ENCODE results near the gene ATL2.
"Not testable (repeated sequence)": the region's sequence is repeated elsewhere in the genome, so short reads cannot be mapped to it uniquely, and the experiment has no call there.

Gene ATL2

DNA sequence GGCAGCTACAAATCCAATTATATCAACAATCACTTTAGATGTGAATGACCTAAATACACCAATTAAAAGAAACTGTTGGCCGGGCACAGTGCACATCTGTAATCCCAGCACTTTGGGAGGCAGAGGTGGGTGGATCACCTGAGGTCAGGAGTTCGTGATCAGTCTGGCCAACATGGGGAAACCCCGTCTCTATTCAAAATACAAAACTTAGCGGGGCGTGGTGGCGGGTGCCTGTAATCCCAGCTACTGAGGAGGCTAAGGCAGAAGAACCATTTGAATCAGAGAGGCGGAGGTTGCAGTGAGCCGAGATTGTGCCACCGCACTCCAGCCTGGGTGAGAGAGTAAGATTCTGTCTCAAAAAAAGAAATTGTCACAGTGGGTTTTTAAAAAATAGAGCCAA lies 49.5 kb downstream of the ATL2 start:
- no peak for DNase-seq (ENCODE audit: low read depth)

DNA sequence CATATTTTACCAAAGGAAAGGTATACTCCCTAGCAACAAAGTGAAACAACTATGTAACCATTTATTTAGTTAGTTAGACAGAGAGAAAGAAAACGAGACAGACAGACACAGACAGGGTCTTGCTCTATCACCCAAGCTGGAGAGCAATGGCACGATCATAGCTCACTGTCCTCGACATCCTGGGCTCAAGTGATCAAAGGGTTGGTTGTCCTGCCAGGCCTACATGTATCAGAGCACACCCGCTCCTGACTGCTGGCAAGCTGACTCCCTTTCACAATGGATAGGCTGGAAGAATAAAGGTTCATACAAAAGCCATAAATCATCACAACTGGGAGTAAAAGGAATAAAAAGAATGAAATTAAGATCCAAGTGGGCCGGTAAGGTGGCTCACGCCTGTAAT lies 53.5 kb downstream of the ATL2 start:
- DNase-seq (ENCODE audit: low read depth) = no peak

DNA sequence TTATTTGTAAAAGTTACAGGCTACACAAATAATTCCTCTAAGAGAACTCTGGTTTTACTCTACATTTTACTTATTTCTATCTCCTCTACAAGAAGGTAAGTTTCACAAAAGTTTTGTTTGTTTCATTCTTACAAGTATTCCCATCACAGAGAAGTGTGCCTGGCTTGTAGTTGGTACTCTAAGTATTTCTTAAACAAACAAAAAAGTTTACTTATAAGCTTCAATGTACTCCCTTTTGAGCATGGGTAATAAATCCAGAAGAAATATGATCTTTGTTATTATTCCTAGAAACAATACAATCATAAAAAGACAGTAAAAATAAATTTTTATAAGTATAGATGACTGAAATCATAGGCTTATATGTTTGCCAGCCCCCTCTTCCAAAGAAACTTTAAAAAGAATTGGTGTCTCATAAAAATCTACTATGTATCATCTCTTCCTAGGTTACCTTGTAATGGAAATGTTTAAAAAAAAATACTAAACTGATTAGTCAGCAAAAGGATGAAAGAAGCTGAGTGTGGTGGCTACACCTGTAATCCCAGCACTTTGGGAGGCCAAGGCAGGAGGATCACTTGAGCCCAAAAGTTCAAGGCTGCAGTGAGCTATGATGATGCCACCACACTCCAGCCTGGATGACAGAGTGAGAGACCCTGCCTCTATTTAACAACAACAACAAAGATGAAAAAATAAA lies 54.7 kb downstream of the ATL2 start:
- no peak for DNase-seq (ENCODE audit: low read depth)

DNA sequence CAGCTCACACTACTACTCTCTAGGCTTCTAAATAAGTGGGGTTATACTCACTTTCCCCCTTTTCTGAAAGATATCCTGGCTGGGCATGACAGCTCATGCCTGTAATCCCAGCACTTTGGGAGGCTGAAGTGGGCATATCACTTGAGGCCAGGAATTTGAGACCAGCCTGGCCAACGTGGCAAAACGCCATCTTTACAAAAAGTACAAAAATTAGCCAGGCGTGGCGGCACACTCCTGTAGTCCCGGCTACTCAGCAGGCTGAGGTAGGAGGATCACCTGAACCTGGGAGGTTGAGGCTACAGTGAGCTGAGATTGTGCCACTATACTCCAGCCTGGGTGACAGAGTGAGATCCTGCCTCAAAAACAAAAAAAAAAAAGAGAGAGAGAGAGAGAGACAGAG lies 57.8 kb downstream of the ATL2 start:
- not testable (repeated sequence) for DNase-seq (ENCODE audit: low read depth)

DNA sequence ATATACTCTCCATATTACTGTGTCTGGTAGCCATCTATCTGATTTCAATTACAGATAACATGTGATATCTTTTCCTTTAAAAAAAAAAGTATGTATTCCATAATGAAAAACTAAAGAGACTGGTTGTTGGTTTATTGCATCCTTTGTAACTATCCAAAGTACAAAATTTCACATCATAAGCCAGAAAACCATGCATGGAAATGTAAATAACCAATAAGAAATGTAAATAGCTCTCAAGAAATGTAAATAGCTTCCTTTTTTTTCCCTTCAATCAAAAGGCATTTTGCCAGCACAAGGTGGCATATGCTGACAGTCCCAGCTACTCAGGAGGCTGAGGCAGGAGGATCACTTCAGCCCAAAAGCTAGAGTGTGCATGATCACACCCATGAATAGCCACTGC lies 59.3 kb downstream of the ATL2 start:
- no peak for DNase-seq (ENCODE audit: low read depth)

DNA sequence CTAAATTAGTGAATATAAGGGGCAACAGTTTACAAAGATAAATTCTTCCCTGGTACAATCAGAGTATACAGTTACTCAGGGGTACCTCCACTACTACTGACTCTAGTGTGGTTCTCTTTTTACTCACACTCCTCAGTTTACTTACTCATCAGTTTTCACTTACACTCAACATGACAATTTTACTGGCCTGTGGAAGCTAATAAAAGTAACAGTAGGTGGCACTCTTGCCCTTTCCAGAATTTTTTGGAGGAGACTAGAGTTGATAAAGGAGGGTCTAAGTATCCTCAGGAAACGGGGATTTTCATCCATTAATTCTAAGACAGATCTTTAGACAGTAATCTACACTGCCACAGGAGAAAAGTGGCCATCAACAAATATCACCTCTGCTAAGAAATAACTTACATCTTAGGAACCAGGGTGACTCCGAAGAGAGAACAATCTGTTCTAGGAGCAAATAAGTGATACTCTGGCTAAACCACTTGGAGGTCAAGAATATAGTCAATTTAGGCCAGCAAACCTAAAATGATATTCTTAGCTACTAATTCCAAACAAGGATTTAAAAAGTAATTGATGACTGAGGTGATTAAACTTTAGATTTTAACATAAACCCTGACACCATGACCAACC lies 61.3 kb downstream of the ATL2 start:
- DNase-seq (ENCODE audit: low read depth) = no peak

DNA sequence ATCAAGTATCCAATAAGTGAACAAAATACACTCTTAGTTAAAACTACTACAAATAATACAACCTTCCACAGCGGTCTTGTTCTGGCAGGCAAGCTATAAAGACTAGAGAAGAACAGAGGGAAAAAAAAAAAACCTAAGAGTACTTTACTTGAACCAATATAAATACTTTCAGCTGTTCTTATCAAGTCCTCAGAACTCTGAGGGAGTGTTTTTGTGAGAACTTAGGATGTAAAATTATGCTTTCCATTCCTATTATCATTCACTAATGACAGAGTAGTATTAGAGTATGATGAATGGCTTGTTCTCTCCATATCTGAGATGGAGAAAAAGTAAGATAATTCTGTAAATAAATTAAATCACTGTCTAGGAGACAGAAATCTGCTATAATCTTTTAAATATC lies 68.3 kb downstream of the ATL2 start:
- no peak for DNase-seq (ENCODE audit: low read depth)

DNA sequence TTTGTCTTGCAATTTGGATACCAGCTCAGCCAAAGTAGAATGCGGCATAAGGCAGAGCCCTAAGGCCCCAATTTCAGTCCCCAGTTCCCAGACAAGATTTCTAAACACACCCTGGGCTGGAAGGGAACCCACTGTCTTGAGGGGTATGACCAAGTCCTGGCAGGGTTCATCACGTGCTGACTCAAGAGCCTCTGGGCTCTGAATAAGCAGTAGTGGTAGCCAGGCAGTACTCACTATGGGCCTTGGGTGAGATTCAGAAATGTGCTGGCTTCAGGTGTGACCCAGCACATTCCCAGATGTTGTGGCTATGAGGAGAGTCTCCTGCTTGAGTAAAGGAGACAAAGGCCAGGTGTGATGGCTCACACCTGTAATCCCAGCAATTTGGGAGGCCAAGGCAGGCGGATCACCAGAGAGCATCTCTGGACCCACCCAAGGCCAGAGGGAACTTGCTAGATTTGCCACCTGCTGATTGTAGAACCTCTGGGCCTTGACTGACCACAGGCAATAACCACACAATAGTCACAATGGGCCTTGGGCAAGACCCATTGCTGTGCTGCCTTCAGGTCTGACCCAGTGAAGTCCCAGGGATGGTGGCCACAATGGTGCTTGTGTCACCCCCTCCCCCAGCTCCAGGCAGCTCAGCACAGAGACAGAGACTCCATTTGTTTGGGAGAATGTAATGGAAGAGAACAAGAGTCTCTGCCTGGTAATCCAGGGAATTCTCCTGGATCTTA lies 74.9 kb downstream of the ATL2 start:
- DNase-seq (ENCODE audit: low read depth) = no peak

DNA sequence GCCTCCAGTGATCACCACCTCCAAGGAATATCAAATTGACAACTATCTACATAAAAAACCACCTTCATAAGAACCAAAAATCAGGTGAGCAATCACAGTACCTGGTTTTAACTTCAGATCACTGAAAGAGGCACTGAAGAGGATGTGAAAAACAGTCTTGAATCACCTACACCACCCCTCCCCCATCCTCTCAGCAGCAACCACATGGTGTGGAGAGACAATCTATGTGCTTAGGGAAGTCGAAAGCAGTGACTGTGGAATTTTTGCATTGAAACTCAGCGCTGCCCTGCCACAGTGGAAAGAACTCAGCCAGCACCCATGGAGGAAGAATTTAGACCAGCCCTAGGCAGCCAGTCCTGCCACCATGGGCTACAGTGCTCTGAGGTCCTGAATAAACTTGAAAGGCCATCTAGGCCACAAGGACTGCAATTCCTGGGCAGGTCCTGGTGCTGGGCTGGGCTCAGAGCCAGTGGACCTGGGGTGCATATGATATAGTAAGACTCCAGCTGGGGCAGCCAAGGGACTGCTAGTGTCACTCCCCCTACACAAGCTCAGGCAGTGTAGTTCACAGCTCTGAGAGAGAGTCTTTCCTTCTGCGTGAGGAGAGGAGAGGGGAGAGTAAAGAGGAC lies 75.6 kb downstream of the ATL2 start:
- DNase-seq (ENCODE audit: low read depth) = no peak

DNA sequence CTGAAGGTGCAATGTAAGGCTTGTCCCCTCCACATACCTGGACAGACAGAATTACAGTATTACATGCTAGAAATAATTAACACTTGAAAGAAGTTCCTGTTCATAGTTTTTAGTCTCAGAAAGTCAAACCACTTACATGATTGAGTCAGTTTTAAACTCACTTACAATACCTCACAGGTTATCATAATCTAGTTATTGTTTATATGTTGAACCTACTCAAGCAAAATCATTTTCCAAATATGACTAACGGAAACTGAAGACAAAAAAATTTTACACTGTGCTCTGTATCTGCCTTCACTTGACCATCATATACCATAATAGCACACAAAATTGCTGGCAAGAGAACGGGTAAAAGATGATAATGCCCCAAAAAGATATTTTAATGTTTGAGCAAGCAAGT lies 78.5 kb downstream of the ATL2 start:
- DNase-seq (ENCODE audit: low read depth) = no peak

DNA sequence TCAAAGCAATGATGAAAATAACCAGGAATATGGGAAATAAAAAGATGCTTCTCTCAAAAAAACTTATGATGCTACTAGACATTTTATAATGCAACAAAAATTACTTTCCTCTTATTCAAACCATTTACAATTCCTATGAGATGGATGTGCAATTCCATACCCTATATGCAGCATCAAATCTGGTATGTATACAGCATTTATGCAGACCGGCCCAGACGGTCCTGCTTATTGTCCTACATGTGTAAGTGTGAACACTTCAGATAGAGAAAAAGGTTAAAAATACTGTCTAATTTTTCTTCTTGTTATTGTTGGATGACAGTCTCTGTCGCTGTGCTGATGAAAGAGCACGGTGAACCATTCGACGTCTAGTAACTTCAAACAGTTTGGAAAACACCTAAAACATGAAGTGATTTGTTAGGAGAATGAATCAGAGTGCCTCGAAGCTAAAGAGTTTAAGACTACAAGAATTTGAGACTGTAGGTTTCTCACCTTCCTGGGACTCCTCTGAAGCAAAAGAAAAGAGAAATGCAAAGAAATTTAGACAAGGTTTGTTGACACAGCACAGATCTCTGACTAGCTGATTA lies 80.8 kb downstream of the ATL2 start:
- no peak for DNase-seq (ENCODE audit: low read depth)

DNA sequence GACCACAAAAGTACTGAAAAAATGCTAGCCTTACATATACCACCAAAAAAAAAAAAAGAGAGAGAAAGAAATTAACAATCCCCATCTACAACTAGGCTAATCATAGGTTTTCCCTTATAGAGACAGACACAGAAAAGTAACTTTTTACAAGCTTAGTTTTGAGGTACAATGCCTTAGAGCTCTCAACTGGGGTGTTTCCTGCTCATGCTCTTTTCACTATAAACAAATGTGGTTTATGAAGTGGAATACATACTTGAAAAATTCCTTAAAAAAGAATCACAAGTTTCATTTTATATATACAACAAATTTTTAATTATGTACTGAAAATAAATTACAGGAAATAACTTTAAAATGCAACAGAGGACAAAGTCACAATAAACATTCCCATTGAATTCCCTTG lies 82.5 kb downstream of the ATL2 start:
- no peak for DNase-seq (ENCODE audit: low read depth)

DNA sequence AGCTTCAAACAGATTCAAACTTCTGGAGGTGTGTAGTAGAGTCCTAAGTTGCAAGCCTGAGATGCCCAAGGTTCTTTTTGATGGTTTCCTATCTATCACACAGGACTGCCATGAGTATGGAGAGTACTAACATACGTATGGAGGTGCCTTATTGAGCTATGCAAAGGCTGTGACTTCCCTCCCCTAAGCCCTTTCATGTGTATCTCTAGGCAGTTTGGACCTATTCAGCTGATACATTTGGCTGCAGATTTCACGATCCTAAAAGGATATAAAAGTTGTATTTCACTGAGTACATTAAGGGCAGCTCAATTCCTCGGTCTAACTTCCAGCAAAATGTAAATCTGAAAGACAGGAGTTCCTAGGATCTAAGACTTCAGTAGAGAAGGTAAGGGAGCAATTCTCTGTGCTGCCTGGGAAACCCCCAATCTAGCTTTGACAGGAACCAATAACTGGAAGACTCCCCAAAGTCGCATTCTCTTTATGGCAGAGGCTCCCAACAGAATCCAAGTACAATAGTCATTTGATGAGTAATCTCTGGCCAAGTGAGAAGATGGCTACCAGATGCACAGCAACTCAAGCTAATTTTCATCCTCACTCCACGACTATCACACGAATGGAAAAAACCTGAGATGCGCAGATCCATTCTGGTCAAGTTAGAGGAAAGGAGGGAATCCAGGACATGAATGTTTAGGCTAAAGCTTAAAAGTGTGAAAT lies 83.8 kb downstream of the ATL2 start:
- no peak for DNase-seq (ENCODE audit: low read depth)

DNA sequence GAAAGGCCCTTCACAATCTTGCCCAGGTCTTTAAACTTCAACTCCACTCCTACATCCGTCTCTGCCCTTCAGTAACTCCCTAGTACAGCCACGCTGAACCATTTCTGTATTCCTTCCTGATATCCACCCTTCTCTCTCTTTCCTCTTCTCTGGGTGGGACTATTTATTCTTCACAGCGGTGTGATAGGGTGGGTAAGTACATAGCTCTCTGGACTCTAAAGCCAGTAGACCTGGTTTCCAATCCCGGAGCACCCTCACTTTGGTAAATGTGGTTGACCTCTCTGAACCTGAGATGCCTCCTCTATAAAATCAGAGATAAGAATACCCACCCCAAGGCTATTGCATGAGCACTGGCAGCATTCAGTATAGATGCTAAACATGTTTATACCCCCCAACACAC lies 86.7 kb downstream of the ATL2 start:
- no peak for DNase-seq (ENCODE audit: low read depth)

DNA sequence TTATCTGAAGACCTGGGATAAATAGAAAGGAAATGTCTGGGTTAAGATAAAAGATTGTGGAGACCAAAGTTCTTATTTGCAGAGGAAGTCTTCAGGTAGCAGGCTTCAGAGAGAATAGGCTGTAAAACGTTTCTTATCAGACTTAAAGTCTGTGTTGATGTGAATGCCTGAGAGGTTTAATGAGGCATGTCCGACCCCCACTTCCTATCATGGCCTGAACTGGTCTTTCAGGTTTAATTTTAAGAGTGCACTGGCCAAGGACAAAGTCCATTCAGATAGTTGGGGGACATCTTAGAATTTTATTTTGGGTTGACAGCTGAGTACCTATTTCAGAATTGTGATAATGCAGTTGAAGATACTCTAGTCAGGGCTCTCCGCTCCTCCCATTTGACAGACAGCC lies 92.1 kb downstream of the ATL2 start:
- no peak for DNase-seq (ENCODE audit: low read depth)

DNA sequence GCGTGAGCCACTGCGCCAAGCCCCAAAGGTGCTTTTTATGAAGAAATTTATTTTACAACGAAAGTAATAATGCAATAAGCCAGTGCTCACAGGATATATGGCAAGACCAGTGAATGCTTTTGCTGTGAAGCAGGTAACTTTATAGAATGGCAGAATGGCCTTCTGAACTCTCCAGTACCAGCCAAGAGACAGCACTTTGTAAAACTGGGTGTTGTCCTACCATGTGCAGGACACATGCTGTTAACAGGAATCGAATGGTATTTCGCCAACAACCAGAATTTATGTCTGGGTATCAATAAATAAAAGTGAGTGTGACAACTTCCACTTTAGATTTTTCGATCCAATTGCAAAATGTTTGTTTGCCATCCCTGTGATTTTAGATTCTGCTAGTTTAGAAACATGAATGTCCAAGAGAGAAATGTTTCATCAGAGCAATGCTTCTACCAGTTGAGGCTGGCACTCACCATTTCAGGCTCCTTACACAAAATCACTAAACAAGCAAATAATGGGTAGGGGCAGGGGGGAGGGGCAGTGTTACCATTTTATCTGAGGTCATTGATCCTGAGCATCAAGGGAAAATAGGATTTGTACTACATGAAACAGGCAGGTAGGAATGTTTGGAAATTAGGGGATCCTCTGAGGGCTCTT lies 95.9 kb downstream of the ATL2 start:
- DNase-seq (ENCODE audit: low read depth) = no peak

DNA sequence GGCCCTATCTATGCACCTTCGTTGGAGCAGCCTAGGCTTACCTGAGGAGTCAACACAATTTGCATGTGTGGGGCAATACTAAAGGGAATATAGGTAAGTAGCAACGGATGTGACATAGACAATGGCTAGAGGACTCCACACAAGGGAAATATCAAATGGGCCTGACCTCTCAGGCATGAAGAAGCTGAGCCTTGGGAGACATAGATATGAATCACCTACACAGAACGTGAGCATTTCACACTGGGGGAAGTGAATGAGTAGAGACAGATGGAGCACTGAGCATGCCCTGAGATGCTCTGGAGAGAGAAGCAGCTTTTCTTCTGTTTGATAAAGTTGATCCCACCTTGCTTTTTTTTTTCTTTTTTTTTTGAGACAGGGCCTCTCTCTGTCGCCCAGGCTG lies 97.9 kb downstream of the ATL2 start:
- no peak for DNase-seq (ENCODE audit: low read depth)

DNA sequence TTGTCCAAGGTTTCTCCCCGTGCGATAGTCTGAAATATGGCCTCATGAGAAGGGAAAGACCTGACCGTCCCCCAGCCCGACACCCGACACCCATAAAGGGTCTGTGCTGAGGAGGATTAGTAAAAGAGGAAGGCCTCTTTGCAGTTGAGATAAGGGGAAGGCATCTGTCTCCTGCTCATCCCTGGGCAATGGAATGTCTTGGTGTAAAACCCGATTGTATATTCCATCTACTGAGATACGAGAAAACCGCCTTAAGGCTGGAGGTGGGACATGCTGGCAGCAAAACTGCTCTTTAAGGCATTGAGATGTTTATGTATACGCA lies 99.0 kb downstream of the ATL2 start:
- DNase-seq (ENCODE audit: low read depth) = not testable (repeated sequence)

DNA sequence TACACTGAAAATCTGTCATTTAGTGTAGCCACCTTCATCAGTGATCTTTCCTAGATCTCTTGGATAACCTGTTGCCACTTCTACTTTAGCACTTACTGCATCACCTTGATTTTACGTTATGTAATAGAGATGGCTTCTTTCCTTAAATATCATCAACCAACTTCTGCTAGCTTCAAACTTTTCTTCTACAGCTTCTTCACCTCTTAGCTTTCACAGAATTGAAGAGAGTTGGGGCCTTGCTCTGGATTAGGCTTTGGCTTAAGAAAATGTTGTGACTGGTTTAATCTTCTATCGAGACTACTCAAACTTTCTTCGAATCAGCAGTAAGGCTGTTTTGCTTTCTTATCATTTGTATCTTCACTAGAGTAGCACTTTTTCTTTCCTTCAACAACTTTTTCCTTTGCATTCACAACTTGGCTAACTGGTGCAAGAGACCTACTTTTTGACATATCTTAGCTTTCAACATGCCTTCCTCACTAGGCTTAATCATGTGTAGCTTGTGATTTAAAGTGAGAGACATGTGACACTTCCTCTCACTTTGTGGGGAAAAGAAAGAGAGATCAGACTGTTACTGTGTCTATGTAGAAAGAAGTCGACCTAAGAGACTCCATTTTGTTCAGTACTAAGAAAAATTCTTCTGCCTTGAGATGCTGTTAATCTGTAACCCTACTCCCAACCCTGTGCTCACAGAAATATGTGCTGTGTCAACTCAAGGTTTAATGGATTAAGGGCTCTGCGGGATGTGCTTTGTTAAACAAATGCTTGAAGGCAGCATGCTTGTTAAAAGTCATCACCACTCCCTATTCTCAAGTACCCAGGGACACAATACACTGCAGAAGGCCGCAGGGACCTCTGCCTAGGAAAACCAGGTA lies 99.6 kb downstream of the ATL2 start:
- DNase-seq (ENCODE audit: low read depth) = no peak
